NCI-H2196 (cell line): ENCODE measurements around the gene NLRC3.
"Not testable (repeated sequence)": the region's sequence is repeated elsewhere in the genome, so short reads cannot be mapped to it uniquely, and the experiment has no call there.

Experiments used
- DNase-seq: peaks from one replicate; lab custom pipeline; 2025; ENCODE audit not compliant: unreplicated experiment; lab: John Stamatoyannopoulos, UW

Gene NLRC3

GRCh38 chr16:3577302-3577752, at the start of gene NLRC3:
Gene NLRC3, minus strand, starts transcription at chr16:3577403. Its CDS starts 12,367 bp downstream, at chr16:3565036.
- no peak for DNase-seq

- peak; percentile 20 for DNase-seq
Measured at GRCh38 chr16:3625911-3626732, 48.9 kb upstream of the NLRC3 start.

GRCh38 chr16:3625331-3625730, 48.1 kb upstream of the NLRC3 start:
- DNase-seq = no peak

- no peak for DNase-seq
Measured at GRCh38 chr16:3623642-3624041, 46.4 kb upstream of the NLRC3 start.

- DNase-seq = no peak
Measured at GRCh38 chr16:3618769-3619141, 41.6 kb upstream of the NLRC3 start.

GRCh38 chr16:3612510-3613466, 35.6 kb upstream of the NLRC3 start:
- no peak for DNase-seq

GRCh38 chr16:3611146-3611975, 34.2 kb upstream of the NLRC3 start, which contains the start of gene SLX4:
Gene SLX4, minus strand, starts transcription at chr16:3611606. Its CDS starts 2,642 bp downstream, at chr16:3608964.
- DNase-seq = peak; percentile 96

- DNase-seq = no peak
Measured at GRCh38 chr16:3610698-3611145, 33.5 kb upstream of the NLRC3 start.

- DNase-seq = no peak
Measured at GRCh38 chr16:3609895-3610697, 32.9 kb upstream of the NLRC3 start.

- not testable (repeated sequence) for DNase-seq
Measured at GRCh38 chr16:3608976-3609375, 31.8 kb upstream of the NLRC3 start.

- DNase-seq = no peak
Measured at GRCh38 chr16:3608069-3608468, 30.9 kb upstream of the NLRC3 start.

GRCh38 chr16:3607634-3608033, 30.4 kb upstream of the NLRC3 start:
- no peak for DNase-seq

GRCh38 chr16:3607161-3607560, 30.0 kb upstream of the NLRC3 start:
- DNase-seq = no peak

GRCh38 chr16:3606441-3606840, 29.2 kb upstream of the NLRC3 start:
- no peak for DNase-seq

GRCh38 chr16:3602320-3602653, 25.1 kb upstream of the NLRC3 start:
- no peak for DNase-seq

- DNase-seq = no peak
Measured at GRCh38 chr16:3601614-3602319, 24.6 kb upstream of the NLRC3 start.

- no peak for DNase-seq
Measured at GRCh38 chr16:3599922-3600321, 22.7 kb upstream of the NLRC3 start.

GRCh38 chr16:3599121-3599520, 21.9 kb upstream of the NLRC3 start:
- DNase-seq = no peak

GRCh38 chr16:3598236-3598635, 21.0 kb upstream of the NLRC3 start:
- no peak for DNase-seq
